HepG2 (cell line): ENCODE data around the gene GFER. TPM values are rescaled to one million over a fixed set of nuclear protein-coding genes. Genes with fewer than 3 reads are reported as not detected.
A peak's percentile ranks its signal among the peaks of the same experiment; 100 is the strongest.

Source experiments
- ATAC-seq: fragments of 200-7000 bp; cut with Tn5 transposase; 3 replicates; pipeline ENCODE4 v1.9.1; 2020; ENCODE audit warnings: mild to moderate bottlenecking, moderate library complexity
- BruUV-seq: library from RNA; stranded (reverse); fragments of 400-500 nt; replicated peaks from 2 replicates; lab custom pipeline; 2021; lab: Mats Ljungman, UMichigan
- CTCF ChIA-PET: fragments of 300-600 bp; formaldehyde crosslinking; extraction: SDS; loops from one replicate; lab custom pipeline; 2021; ENCODE audit warnings: low total read pairs, inconsistent platforms, low intra/inter-chr PET ratio; lab: Yijun Ruan, JAX
- POLR2A ChIA-PET: fragments of 350-600 bp; sonication (Branson Sonifier 250); formaldehyde crosslinking; loops from one replicate; lab custom pipeline; 2020; ENCODE audit warnings: antibody characterized with exemption, inconsistent platforms; lab: Yijun Ruan, JAX
- DNase-seq: peaks from one replicate; pipeline ENCODE4 v3.0.0-alpha.2; 2015; ENCODE audit warnings: low spot score
- FAIRE-seq: peaks from 3 replicates; lab custom pipeline; 2011; peaks lifted over from hg19 to GRCh38; lab: Jason Lieb, UNC
- H2AFZ ChIP-seq: one replicate; pipeline ENCODE4 v1.6.1; 2011; ENCODE audit warnings: low read length, inconsistent platforms
- H3K27ac ChIP-seq: fragments of 300-600 bp; 3 replicates; pipeline ENCODE4 v1.8.0; 2011; ENCODE audit warnings: mixed run types, mild to moderate bottlenecking, mixed read lengths, low read length, inconsistent platforms; ENCODE audit not compliant: insufficient read depth; ENCODE audit errors: extremely low read length
- H3K27me3 ChIP-seq, 2 experiments: fragments of 200-600 bp in 1 of 2; 2 replicates in 1 of 2; 3 replicates in 1 of 2; pipeline versions ENCODE4 v1.6.0 to v1.8.0; 2011; ENCODE audit warnings: low read length in 2 of 2, mild to moderate bottlenecking in 2 of 2, moderate library complexity in 2 of 2, inconsistent platforms in 1 of 2; ENCODE audit not compliant: insufficient read depth in 2 of 2, control insufficient read depth in 1 of 2
- H3K36me3 ChIP-seq, 2 experiments: fragments of 200-600 bp in 1 of 2; replicated peaks in 1 of 2; 2 replicates in 1 of 2; 3 replicates in 1 of 2; pipeline versions ENCODE4 v1.5.1 to v1.8.0; 2011; ENCODE audit warnings: low read length in 2 of 2, inconsistent platforms in 1 of 2; ENCODE audit not compliant: insufficient read depth in 2 of 2, control insufficient read depth in 1 of 2
- H3K4me1 ChIP-seq: 2 replicates; pipeline ENCODE4 v1.5.1; 2012; ENCODE audit warnings: low read length, inconsistent platforms; ENCODE audit not compliant: insufficient read depth
- H3K4me2 ChIP-seq: 2 replicates; pipeline ENCODE4 v1.6.0; 2011; ENCODE audit warnings: low read depth, low read length, inconsistent platforms
- H3K4me3 ChIP-seq, 3 experiments: fragments of 200-600 bp in 1 of 3; sonication (generic), shearing (Covaris generic) in 1 of 3; replicated peaks in 1 of 3; 2 replicates each; pipeline ENCODE4 v1.5.1; 2011 to 2016; ENCODE audit warnings: low read length in 3 of 3, inconsistent platforms in 2 of 3, low read depth in 2 of 3, mild to moderate bottlenecking in 2 of 3, control low read depth in 1 of 3, mixed read lengths in 1 of 3; ENCODE audit not compliant: insufficient read depth in 1 of 3
- H3K79me2 ChIP-seq: one replicate; pipeline ENCODE4 v1.6.1; 2011; ENCODE audit warnings: low read length, inconsistent platforms; ENCODE audit not compliant: insufficient read depth
- H3K9ac ChIP-seq: 2 replicates; pipeline ENCODE4 v1.6.0; 2011; ENCODE audit warnings: mild to moderate bottlenecking, low read depth, low read length, inconsistent platforms; ENCODE audit not compliant: insufficient read depth
- H3K9me3 ChIP-seq: 2 replicates; pipeline ENCODE4 v1.5.1; 2012; ENCODE audit warnings: mild to moderate bottlenecking, low read length
- H4K20me1 ChIP-seq: 2 replicates; pipeline ENCODE4 v1.6.0; 2011; ENCODE audit warnings: inconsistent platforms, mild to moderate bottlenecking, low read length, moderate library complexity; ENCODE audit not compliant: insufficient read depth
- AGO2 ChIP-seq: fragments of 200-400 bp; formaldehyde crosslinking; optimal IDR thresholded peaks from 2 replicates; pipeline ENCODE3; 2017; ENCODE audit warnings: mild to moderate bottlenecking, low read depth, low read length, moderate library complexity
- HDAC6 ChIP-seq: fragments of 200-600 bp; sonication (generic); IDR thresholded peaks from 2 replicates; pipeline ENCODE4 v1.7.0; 2017; ENCODE audit warnings: mild to moderate bottlenecking, antibody characterized with exemption, low read length, low read depth
- NFIC ChIP-seq: IDR thresholded peaks from 2 replicates; pipeline ENCODE4 v1.6.1; 2012; ENCODE audit warnings: mild to moderate bottlenecking, low read length, inconsistent platforms
- SKI ChIP-seq: fragments of 450-650 bp; IDR thresholded peaks from one replicate; pipeline ENCODE4 v1.6.1; 2018; ENCODE audit warnings: mild to moderate bottlenecking; ENCODE audit not compliant: partially characterized antibody
- SMARCC2 ChIP-seq: fragments of 450-650 bp; IDR thresholded peaks from 2 replicates; pipeline ENCODE4 v1.6.1; 2017; ENCODE audit warnings: antibody characterized with exemption, mild to moderate bottlenecking
- TBX2 ChIP-seq: sonication (generic); formaldehyde crosslinking; IDR thresholded peaks from 2 replicates; pipeline ENCODE4 v1.5.0; 2020; ENCODE audit warnings: missing genetic modification reagents, mild to moderate bottlenecking, borderline replicate concordance
- ZBTB1 ChIP-seq: sonication (generic); formaldehyde crosslinking; IDR thresholded peaks from 2 replicates; pipeline ENCODE4 v1.4.0; 2020; ENCODE audit warnings: missing genetic modification reagents, borderline replicate concordance
- ZMYM3 ChIP-seq: sonication (generic); formaldehyde crosslinking; IDR thresholded peaks from 2 replicates; pipeline ENCODE4 v1.5.1; 2020; ENCODE audit warnings: mild to moderate bottlenecking, missing genetic modification reagents
- ZNF101 ChIP-seq: sonication (generic); formaldehyde crosslinking; IDR thresholded peaks from 2 replicates; pipeline ENCODE4 v1.4.0; 2020; ENCODE audit warnings: mild to moderate bottlenecking, low read depth, missing genetic modification reagents, borderline replicate concordance
- ZNF431 ChIP-seq: sonication (generic); formaldehyde crosslinking; IDR thresholded peaks from 2 replicates; pipeline ENCODE4 v1.9.0; 2022; ENCODE audit warnings: missing genetic modification reagents, low read depth, mild to moderate bottlenecking, borderline replicate concordance
- ZNF512 ChIP-seq: sonication (generic); formaldehyde crosslinking; IDR thresholded peaks from 2 replicates; pipeline ENCODE4 v1.4.0; 2020; ENCODE audit warnings: mild to moderate bottlenecking, missing genetic modification reagents
- WGBS: methylation state at CpG from one replicate; pipeline ENCODE4 v1.1.6; 2017; ENCODE audit warnings: low lambda C conversion rate; 5-methylcytosine and 5-hydroxymethylcytosine counted together
- in situ Hi-C: cut with HindIII; loops from 2 replicates; pipeline ENCODE4 v1.10.0; 2017; ENCODE audit warnings: low pct_unique_long_range_greater_than_20kb; ENCODE audit not compliant: extremely low pct_ligation_motif_present
- intact Hi-C: fragments of 100-400 bp; cut with micrococcal nuclease; formaldehyde crosslinking; loops from one replicate; pipeline ENCODE4 v1.10.0; 2022; ENCODE audit not compliant: unreplicated experiment
- polyA plus RNA-seq, 8 experiments: library from polyadenylated mRNA; depleted of rRNA in 3 of 8; stranded (reverse) in 7 of 8; unstranded in 1 of 8; fragments of >200 nt; fragmentation: Illumina TruSeq in 4 of 8; extraction: Trizol in 4 of 8; gene quantifications; 2 replicates each; pipeline versions ENCODE4 v1.2.1 to v1.2.3, GENCODE V29; 2011 to 2016; ENCODE audit warnings: low read depth in 4 of 8, missing spikeins in 1 of 8, mixed read lengths in 1 of 8; ENCODE audit not compliant: insufficient read depth in 1 of 8
- total RNA-seq, 5 experiments: library from RNA; depleted of rRNA; stranded (reverse); fragments of >200 nt; fragmentation: Illumina TruSeq; extraction: Trizol; gene quantifications; 2 replicates each; pipeline ENCODE4 v1.2.3, GENCODE V29; 2016; ENCODE audit warnings: low read depth in 1 of 5

GFER gene
- total and polyA plus RNA-seq, 2 of the 13 experiments (the other 11 are each of a cell fraction or from before 2014, with no cell fraction given) = 28.6 to 71.7 TPM

GRCh38 chr16:1973461-1974156, 10.4 kb upstream of the GFER start:
- FAIRE-seq (no peak), DNase-seq (no peak), ATAC-seq (no peak)
- in situ Hi-C loops = no loop called here
- POLR2A ChIA-PET = no interaction called here
- no TSS peak for BruUV-seq
- Histone ChIP-seq H3K4me3 (peak overlapping the region in 2 of 3 experiments; percentile 5 to 16; a peak in 2 of 6 replicates), H3K4me2 (peak overlapping the region; percentile 99; the same call in 1 of the 2 replicates), H4K20me1 (no peaks in the 10 kb centered on the region), H3K4me1 (peaks cover 21% of the 10 kb centered on the region), H3K79me2 (peaks cover 14% of the 10 kb centered on the region), H3K9ac (peak overlapping the region; percentile 15; the same call in 1 of the 2 replicates), H3K27ac (no peak overlapping the region), H3K36me3 (peaks cover 21 to 33% of the 10 kb centered on the region in 2 experiments; a peak in 3 of 5 replicates), H3K9me3 (no peaks in the 10 kb centered on the region), H3K27me3 (no peaks in the 10 kb centered on the region), H2AFZ (no peak overlapping the region)
- CTCF ChIA-PET = no interaction called here
- WGBS = 94% methylated on average over 13 of the region's 16 CpGs
- TF ChIP-seq TBX2 (CRISPR knock-in tag) (no peak), ZNF512 (CRISPR knock-in tag) (no peak), SMARCC2 (no peak), ZNF431 (CRISPR knock-in tag) (no peak), ZBTB1 (CRISPR knock-in tag) (no peak), SKI (no peak), AGO2 (no peak), NFIC (no peak), ZNF101 (CRISPR knock-in tag) (no peak), HDAC6 (no peak), ZMYM3 (CRISPR knock-in tag) (no peak)
- intact Hi-C loops = no loop called here
